HEK293 (cell line): ENCODE data around the gene MSRB3.

Experiments used
- CTCF ChIA-PET: fragments of 350-600 bp; formaldehyde crosslinking; extraction: SDS; loops from one replicate; lab custom pipeline; 2021; ENCODE audit warnings: antibody characterized with exemption; lab: Yijun Ruan, JAX
- POLR2A ChIA-PET: fragments of 300-600 bp; formaldehyde crosslinking; extraction: SDS; loops from one replicate; lab custom pipeline; 2020; ENCODE audit warnings: antibody characterized with exemption, inconsistent platforms; lab: Yijun Ruan, JAX
- H3K27ac ChIP-seq: fragments of 200-500 bp; sonication (Bioruptor generic); 2 replicates; pipeline ENCODE4 v1.5.1; 2014; ENCODE audit warnings: low read depth, low read length, control low read depth, inconsistent platforms; ENCODE audit errors: extremely low read depth
- H3K36me3 ChIP-seq, 2 experiments: fragments of 200-500 bp in 1 of 2; sonication (Bioruptor generic) in 1 of 2; 1 replicate in 1 of 2; 2 replicates in 1 of 2; pipeline ENCODE4 v1.5.1; 2014 to 2017; ENCODE audit warnings: inconsistent platforms in 2 of 2, low read length in 2 of 2; ENCODE audit not compliant: control insufficient read depth in 2 of 2, insufficient read depth in 1 of 2
- H3K4me1 ChIP-seq: fragments of 200-500 bp; sonication (Bioruptor generic); 2 replicates; pipeline ENCODE4 v1.5.1; 2014; ENCODE audit warnings: mild to moderate bottlenecking, low read length, inconsistent platforms; ENCODE audit not compliant: control insufficient read depth, insufficient read depth
- H3K4me3 ChIP-seq: 2 replicates; pipeline ENCODE4 v1.5.1; 2011; ENCODE audit warnings: low read depth, mild to moderate bottlenecking, control low read depth, low read length, moderate library complexity
- H3K9me3 ChIP-seq: fragments of 200-500 bp; sonication (Bioruptor generic); 2 replicates; pipeline ENCODE4 v1.5.1; 2014; ENCODE audit warnings: low read depth, low read length, inconsistent platforms; ENCODE audit not compliant: control insufficient read depth, insufficient read depth
- FEZF1 ChIP-seq: fragments of 450-650 bp; formaldehyde crosslinking; IDR thresholded peaks from 2 replicates; pipeline ENCODE4 v1.5.1; 2016; ENCODE audit warnings: missing biosample characterization, missing genetic modification characterization
- GLIS2 ChIP-seq: fragments of 450-650 bp; formaldehyde crosslinking; IDR thresholded peaks from 2 replicates; pipeline ENCODE4 v1.5.1; 2016; ENCODE audit warnings: missing biosample characterization, missing genetic modification characterization
- OSR2 ChIP-seq: fragments of 450-650 bp; formaldehyde crosslinking; IDR thresholded peaks from 2 replicates; pipeline ENCODE4 v1.5.1; 2016; ENCODE audit warnings: missing biosample characterization, missing genetic modification characterization
- SCRT2 ChIP-seq: fragments of 450-650 bp; formaldehyde crosslinking; IDR thresholded peaks from 2 replicates; pipeline ENCODE4 v1.5.1; 2016; ENCODE audit warnings: missing biosample characterization, missing genetic modification characterization
- ZNF121 ChIP-seq: fragments of 450-650 bp; formaldehyde crosslinking; IDR thresholded peaks from 2 replicates; pipeline ENCODE4 v1.5.1; 2016; ENCODE audit warnings: missing biosample characterization, missing genetic modification characterization
- ZNF146 ChIP-seq: fragments of 450-650 bp; formaldehyde crosslinking; IDR thresholded peaks from 2 replicates; pipeline ENCODE4 v1.5.1; 2016; ENCODE audit warnings: missing biosample characterization, missing genetic modification characterization
- ZNF157 ChIP-seq: fragments of 450-650 bp; formaldehyde crosslinking; IDR thresholded peaks from 2 replicates; pipeline ENCODE4 v1.5.1; 2016; ENCODE audit warnings: missing biosample characterization, missing genetic modification characterization
- ZNF19 ChIP-seq: fragments of 450-650 bp; formaldehyde crosslinking; IDR thresholded peaks from 2 replicates; pipeline ENCODE4; 2016; ENCODE audit warnings: missing biosample characterization, missing genetic modification characterization, low read depth
- ZNF2 ChIP-seq: fragments of 450-650 bp; formaldehyde crosslinking; IDR thresholded peaks from 2 replicates; pipeline ENCODE4 v1.5.1; 2016; ENCODE audit warnings: missing biosample characterization, missing genetic modification characterization
- ZNF23 ChIP-seq: fragments of 450-650 bp; formaldehyde crosslinking; IDR thresholded peaks from 2 replicates; pipeline ENCODE4 v1.5.1; 2016; ENCODE audit warnings: missing biosample characterization, missing genetic modification characterization, borderline replicate concordance
- ZNF266 ChIP-seq: fragments of 450-650 bp; formaldehyde crosslinking; IDR thresholded peaks from 2 replicates; pipeline ENCODE4 v1.5.1; 2016; ENCODE audit warnings: missing biosample characterization, missing genetic modification characterization, low read depth
- ZNF341 ChIP-seq: fragments of 450-650 bp; formaldehyde crosslinking; IDR thresholded peaks from 2 replicates; pipeline ENCODE4; 2016; ENCODE audit warnings: low read depth, missing biosample characterization, missing genetic modification characterization
- ZNF830 ChIP-seq: fragments of 450-650 bp; IDR thresholded peaks from 2 replicates; pipeline ENCODE4 v1.5.0; 2018; ENCODE audit warnings: missing biosample characterization, missing genetic modification characterization, low read depth, mild to moderate bottlenecking, moderate library complexity
- ZXDB ChIP-seq: fragments of 450-650 bp; formaldehyde crosslinking; IDR thresholded peaks from 2 replicates; pipeline ENCODE4 v1.5.1; 2016; ENCODE audit warnings: missing biosample characterization, missing genetic modification characterization
- TF ChIP-seq, protein P1 (sequence below): fragments of 450-650 bp; formaldehyde crosslinking; IDR thresholded peaks from 2 replicates; pipeline ENCODE4 v1.5.1; 2016; ENCODE audit warnings: missing biosample characterization, missing genetic modification characterization
- TF ChIP-seq, protein P2 (sequence below): fragments of 450-650 bp; formaldehyde crosslinking; IDR thresholded peaks from 2 replicates; pipeline ENCODE4 v1.5.1; 2017; ENCODE audit warnings: missing biosample characterization, missing genetic modification characterization
- TF ChIP-seq, protein P3 (sequence below): fragments of 450-650 bp; formaldehyde crosslinking; IDR thresholded peaks from 2 replicates; pipeline ENCODE4 v1.5.1; 2016; ENCODE audit warnings: missing biosample characterization, missing genetic modification characterization
- TF ChIP-seq, protein P4 (sequence below): fragments of 450-650 bp; IDR thresholded peaks from 2 replicates; pipeline ENCODE4 v1.5.1; 2018; ENCODE audit warnings: missing biosample characterization, mild to moderate bottlenecking, missing genetic modification characterization
- TF ChIP-seq, protein P5 (sequence below): fragments of 450-650 bp; formaldehyde crosslinking; IDR thresholded peaks from 2 replicates; pipeline ENCODE4 v1.5.1; 2016; ENCODE audit warnings: missing biosample characterization, missing genetic modification characterization, low read depth

MSRB3 gene

DNA sequence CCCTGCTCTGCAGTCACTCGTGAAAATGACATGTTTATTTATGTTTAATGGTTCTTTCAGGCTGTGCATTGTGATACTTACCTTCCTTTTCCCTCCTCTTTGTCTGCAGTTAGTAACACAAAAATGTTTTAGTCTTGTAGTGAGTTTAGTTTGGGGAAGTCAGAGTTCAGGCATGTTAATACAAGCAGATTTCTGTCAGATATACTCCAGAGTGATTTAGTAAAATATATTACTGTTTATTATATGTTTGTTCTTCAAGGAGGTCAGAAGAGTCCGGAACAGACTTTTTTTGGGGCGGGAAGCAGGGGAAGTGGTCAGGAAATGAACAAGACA, 28.7 kb downstream of the MSRB3 start (continued):
- no peak for TF ChIP-seq ZNF146 (tag by site-specific recombination)
- TF ChIP-seq, protein P1, sequence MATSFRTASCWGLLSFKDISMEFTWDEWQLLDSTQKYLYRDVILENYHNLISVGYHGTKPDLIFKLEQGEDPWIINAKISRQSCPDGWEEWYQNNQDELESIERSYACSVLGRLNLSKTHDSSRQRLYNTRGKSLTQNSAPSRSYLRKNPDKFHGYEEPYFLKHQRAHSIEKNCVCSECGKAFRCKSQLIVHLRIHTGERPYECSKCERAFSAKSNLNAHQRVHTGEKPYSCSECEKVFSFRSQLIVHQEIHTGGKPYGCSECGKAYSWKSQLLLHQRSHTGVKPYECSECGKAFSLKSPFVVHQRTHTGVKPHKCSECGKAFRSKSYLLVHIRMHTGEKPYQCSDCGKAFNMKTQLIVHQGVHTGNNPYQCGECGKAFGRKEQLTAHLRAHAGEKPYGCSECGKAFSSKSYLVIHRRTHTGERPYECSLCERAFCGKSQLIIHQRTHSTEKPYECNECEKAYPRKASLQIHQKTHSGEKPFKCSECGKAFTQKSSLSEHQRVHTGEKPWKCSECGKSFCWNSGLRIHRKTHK: no peak
- no peak for TF ChIP-seq ZXDB (tag by site-specific recombination)
- TF ChIP-seq, protein P2, sequence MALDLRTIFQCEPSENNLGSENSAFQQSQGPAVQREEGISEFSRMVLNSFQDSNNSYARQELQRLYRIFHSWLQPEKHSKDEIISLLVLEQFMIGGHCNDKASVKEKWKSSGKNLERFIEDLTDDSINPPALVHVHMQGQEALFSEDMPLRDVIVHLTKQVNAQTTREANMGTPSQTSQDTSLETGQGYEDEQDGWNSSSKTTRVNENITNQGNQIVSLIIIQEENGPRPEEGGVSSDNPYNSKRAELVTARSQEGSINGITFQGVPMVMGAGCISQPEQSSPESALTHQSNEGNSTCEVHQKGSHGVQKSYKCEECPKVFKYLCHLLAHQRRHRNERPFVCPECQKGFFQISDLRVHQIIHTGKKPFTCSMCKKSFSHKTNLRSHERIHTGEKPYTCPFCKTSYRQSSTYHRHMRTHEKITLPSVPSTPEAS (tag by site-specific recombination): 0 out of 2 replicates have a peak, but pooled peaks have one; percentile 25
- TF ChIP-seq OSR2 (tag by site-specific recombination): 0 out of 2 replicates have a peak, but pooled peaks have one; percentile 49
- TF ChIP-seq, protein P3, sequence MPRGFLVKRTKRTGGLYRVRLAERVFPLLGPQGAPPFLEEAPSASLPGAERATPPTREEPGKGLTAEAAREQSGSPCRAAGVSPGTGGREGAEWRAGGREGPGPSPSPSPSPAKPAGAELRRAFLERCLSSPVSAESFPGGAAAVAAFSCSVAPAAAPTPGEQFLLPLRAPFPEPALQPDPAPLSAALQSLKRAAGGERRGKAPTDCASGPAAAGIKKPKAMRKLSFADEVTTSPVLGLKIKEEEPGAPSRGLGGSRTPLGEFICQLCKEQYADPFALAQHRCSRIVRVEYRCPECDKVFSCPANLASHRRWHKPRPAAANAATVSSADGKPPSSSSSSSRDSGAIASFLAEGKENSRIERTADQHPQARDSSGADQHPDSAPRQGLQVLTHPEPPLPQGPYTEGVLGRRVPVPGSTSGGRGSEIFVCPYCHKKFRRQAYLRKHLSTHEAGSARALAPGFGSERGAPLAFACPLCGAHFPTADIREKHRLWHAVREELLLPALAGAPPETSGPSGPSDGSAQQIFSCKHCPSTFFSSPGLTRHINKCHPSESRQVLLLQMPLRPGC (tag by site-specific recombination): no peak
- no peak for TF ChIP-seq ZNF341 (tag by site-specific recombination)
- no peak for TF ChIP-seq ZNF19 (tag by site-specific recombination)
- no peak for TF ChIP-seq ZNF23 (tag by site-specific recombination)
- no peak for TF ChIP-seq ZNF2 (tag by site-specific recombination)
- peak; percentile 83; the same call in 1 of the 2 replicates for TF ChIP-seq FEZF1
- TF ChIP-seq, protein P4, sequence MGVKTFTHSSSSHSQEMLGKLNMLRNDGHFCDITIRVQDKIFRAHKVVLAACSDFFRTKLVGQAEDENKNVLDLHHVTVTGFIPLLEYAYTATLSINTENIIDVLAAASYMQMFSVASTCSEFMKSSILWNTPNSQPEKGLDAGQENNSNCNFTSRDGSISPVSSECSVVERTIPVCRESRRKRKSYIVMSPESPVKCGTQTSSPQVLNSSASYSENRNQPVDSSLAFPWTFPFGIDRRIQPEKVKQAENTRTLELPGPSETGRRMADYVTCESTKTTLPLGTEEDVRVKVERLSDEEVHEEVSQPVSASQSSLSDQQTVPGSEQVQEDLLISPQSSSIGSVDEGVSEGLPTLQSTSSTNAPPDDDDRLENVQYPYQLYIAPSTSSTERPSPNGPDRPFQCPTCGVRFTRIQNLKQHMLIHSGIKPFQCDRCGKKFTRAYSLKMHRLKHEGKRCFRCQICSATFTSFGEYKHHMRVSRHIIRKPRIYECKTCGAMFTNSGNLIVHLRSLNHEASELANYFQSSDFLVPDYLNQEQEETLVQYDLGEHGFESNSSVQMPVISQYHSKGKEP: no peak
- TF ChIP-seq, protein P5, sequence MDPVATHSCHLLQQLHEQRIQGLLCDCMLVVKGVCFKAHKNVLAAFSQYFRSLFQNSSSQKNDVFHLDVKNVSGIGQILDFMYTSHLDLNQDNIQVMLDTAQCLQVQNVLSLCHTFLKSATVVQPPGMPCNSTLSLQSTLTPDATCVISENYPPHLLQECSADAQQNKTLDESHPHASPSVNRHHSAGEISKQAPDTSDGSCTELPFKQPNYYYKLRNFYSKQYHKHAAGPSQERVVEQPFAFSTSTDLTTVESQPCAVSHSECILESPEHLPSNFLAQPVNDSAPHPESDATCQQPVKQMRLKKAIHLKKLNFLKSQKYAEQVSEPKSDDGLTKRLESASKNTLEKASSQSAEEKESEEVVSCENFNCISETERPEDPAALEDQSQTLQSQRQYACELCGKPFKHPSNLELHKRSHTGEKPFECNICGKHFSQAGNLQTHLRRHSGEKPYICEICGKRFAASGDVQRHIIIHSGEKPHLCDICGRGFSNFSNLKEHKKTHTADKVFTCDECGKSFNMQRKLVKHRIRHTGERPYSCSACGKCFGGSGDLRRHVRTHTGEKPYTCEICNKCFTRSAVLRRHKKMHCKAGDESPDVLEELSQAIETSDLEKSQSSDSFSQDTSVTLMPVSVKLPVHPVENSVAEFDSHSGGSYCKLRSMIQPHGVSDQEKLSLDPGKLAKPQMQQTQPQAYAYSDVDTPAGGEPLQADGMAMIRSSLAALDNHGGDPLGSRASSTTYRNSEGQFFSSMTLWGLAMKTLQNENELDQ (tag by site-specific recombination): no peak
- TF ChIP-seq ZNF121 (tag by site-specific recombination): no peak
- no peak for TF ChIP-seq ZNF830
- TF ChIP-seq ZNF266 (tag by site-specific recombination): no peak

DNA sequence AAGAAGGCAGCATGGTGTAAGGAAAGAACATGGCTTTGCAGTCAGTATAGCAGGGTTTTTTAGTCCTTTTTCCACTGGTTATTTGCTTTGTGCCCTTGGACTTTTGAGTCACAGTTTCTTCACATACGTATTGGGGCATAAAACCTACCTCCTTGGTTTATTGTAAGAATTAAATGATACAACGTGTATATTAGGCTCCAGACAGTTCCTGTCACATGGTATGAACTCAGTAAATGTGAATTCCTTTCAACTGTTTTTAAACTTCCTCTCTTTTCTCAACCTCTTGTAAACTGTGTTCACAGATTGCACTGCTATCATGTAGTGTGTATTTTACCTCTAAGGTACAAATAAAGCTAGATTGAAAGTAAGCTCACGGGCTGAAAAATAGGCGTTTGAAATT, 29.5 kb downstream of the MSRB3 start:
- Histone ChIP-seq H3K36me3 (peaks cover 0 to 5% of the 10 kb centered on the region in 2 experiments; a peak in 1 of 3 replicates), H3K27ac (no peak overlapping the region), H3K4me1 (0 out of 2 replicates have a peak, but pooled peaks cover 3% of the 10 kb centered on the region), H3K9me3 (no peaks in the 10 kb centered on the region), H3K4me3 (no peak overlapping the region)
- TF ChIP-seq ZNF157 (tag by site-specific recombination) (no peak), GLIS2 (tag by site-specific recombination) (no peak), SCRT2 (no peak)
- POLR2A ChIA-PET: no interaction called here
- CTCF ChIA-PET: interaction anchor here (1.0 kb wide), 1 partner anchor 295 kb away, joined by 3 read pairs; no protein-coding TSS in a partner anchor
